HL-60/S4 treated with retinoic acid at 250 ng/mL for 4 days and 3 days (cell line): ENCODE results near the gene MLPH.

Source experiments
- in situ Hi-C: fragments of 300-500 bp; cut with MboI; formaldehyde crosslinking; loops from 2 replicates; pipeline ENCODE4 v1.7.0; 2022; ENCODE audit warnings: low sequenced_read_pairs

The MLPH gene

DNA sequence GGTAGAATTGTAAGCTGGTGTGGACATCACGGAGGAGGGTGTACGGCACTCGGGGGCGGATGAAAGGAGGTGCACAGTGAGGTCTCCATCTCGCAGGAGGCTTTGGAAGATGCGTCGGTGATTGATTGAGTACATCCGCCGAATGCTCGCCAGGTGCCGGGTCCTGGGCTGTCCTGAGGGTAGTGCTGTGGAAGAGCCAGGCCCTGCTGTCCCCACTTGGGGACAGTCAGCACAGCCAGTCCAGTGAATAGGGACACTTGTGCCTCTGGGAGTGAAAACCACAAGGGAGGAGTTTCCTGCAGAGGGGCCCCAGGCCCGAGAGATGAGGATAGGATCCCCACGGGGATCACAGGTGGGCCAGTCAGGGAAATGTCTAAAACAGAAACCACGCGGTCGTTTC lies 28.1 kb downstream of the MLPH start:
- in situ Hi-C loops = no loop called here

DNA sequence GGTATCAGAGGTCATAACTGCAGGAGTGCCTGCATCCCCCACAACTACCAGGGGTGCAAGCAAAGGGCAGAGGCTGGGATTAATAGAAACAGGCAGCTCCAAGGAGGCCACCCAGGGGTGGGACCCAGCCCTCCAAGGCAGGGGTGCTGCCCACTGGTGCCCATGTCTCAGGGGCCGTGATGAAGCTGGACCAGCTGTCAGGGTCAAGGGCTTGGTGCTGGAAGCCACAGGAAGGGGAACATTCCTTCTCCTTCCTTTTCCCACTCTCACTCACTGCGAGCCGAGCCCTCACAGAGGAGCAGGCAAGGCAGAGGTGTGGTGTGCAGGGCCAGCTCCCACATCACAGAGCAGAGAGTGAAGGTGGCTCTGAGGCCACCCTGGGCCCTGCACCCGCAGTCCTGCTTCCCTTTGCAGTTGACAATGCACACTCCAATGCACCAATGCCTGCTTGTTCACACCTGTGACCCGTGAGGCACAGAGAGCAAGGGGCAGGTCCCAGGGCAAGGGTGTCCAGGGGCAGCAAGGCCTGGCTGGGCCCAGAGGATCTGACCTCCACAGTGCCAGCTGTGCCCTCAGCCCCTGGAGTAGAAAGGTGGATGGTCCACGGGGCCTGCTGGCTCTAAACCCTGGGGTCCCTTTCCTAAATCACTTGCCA lies 28.7 kb downstream of the MLPH start:
- in situ Hi-C loops = no loop called here

DNA sequence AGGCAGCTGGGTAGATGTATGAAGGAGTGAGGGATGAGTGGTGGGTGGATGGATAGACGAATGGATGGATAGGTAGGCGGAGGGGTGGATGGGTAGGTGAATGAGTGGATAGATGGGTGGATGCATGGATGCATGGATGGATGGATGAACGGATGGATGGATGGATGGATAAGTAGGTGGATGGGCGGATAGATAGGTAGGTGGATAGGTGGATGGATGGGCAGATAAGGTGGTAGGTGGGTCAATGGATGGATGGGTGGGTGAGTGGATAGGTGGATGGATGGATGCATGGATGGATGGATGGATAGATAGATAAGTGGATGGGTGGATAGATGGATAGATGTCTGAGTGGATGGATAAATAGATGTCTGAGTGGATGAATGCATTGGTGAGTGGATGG lies 30.1 kb downstream of the MLPH start:
- in situ Hi-C loops = no loop called here

DNA sequence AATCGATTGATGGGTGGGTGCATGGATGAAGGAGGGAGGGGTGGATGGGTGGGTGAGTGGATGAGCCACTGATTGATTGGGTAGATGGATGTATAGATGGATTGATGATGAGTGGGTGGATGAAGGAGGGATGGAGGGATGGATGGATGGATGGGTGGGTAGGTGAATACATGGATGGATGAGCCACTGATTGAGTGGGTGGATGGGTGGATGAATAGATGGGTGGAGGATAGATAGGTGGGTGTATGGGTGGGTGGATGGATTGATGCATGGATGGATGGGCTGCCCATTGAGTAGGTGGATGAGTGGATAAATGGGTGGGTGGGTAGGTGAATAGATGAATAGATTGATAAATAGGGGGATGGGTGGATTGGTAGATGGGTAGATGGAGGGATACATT lies 30.9 kb downstream of the MLPH start:
- in situ Hi-C loops = no loop called here

DNA sequence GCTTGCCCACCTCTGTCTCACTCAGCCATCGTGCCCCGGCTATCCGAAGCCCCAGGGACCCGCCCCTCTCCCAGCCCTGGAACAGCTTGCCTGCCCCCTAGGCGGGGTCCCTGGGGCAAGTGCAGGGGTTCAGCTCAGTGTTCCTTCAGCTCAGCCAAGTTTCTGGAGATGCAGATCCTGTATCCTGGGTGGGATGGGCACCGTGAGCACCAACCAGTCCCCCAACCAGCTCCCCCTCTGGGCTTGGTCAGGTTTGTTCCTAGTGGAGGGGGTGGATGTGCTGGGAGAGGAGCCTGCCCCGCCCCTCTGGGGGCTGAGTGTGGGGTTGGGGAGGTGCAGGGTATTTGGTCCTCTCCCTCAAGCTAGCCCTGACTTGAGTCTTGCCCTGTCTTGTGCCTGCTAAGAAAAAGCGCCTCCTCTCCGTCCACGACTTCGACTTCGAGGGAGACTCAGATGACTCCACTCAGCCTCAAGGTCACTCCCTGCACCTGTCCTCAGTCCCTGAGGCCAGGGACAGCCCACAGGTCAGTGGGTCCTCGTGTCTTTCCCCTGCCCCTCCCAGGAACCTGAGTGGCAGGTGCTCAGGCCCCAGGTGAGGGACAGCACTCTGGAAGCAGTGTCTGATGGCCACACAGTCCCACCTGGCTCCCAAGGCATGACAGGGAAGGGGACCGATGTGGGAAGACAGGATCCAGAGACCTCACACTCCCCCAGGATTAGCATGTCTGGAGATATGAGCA lies 32.6 kb downstream of the MLPH start:
- in situ Hi-C loops = no loop called here

DNA sequence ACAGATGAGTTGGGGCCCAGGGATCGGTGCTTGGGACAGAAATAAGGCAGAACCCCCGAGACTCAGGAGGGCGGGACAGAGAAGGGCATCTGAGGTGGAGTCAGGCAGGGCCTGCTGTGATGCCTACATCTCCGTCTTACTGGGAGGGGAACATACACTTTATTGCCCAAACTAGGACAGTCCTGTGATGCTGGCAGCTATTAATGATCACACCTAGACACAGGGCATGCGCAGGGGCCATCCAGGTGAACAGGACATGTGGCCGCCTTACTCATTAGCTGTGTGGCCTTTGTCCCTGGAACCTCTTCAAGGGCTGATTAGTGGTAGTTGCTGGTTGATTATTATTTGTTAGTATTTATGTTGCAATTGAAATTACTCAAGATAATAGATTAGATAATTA lies 33.2 kb downstream of the MLPH start:
- in situ Hi-C loops = no loop called here

DNA sequence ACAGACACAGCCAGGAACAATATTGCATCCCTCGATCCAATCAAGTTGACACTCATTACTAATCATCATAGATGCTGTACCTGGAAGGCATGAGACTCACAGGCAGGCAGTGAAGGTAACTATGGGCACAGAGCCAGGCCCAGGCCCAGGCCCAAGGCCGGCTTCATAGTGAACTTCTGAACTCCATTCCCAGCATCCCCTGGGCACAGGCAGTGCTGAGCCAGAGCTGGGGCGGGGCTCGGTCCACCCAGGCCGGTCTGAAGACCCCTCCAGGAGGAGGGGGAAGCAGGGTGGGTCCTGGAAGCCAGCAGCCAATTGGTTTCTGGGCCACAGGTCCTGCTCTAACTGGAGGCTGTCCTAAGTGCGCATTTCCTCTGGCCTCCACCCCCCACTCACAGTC lies 37.6 kb downstream of the MLPH start:
- in situ Hi-C loops = no loop called here

DNA sequence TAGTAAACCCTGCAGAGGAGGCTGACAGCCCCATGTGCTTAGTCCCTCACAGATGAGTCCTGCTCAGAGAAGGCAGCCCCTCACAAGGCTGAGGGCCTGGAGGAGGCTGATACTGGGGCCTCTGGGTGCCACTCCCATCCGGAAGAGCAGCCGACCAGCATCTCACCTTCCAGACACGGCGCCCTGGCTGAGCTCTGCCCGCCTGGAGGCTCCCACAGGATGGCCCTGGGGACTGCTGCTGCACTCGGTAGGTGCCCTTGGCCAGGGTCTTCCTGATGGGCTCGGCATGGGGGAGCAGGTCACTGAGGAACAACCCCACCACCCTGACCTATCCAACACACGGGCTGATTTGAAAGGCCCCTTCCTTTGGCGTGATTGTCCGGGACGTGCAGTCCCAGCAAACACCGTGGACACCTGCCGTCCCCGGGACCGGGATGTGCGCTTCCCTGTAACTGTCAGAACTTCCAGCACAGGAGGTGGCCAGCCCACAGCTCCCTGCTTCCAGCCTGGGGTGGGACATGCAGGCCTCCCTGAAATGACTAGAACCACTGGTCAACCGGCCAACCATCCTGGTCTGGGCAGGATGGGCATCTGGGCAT lies 38.6 kb downstream of the MLPH start:
- in situ Hi-C loops = no loop called here

DNA sequence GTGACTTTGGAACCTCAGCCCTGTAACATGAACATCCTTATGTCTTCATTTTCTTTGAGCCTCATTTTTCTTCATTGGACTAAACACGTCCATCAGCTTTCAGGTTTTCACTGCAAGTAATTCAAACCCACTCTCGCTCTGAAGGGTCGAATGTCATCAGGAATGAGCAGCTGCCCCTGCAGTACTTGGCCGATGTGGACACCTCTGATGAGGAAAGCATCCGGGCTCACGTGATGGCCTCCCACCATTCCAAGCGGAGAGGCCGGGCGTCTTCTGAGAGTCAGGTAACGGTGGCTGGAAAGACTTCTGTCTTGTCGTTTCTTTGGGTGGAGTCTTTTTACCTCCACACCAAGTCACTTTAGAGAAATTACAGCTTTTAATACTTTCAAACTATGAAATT lies 40.2 kb downstream of the MLPH start:
- in situ Hi-C loops = no loop called here

DNA sequence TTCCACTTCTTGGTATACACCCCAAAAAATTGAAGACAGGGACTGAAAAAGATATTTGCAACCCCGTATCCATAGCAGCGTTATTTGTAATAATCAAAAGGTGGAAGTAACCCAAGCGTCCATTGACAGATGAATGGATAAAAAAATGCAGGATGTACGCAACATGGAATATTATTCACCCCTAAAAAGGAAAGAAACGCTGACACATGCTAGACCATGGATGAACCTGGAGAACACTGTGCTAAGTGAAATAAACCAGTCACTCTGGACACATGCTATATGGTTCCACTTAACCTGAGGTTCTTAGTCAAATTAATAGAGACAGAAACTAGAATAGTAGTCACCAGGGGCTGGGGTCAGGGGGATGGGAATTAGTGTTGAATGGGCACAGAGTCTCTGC lies 40.7 kb downstream of the MLPH start:
- in situ Hi-C loops = no loop called here

DNA sequence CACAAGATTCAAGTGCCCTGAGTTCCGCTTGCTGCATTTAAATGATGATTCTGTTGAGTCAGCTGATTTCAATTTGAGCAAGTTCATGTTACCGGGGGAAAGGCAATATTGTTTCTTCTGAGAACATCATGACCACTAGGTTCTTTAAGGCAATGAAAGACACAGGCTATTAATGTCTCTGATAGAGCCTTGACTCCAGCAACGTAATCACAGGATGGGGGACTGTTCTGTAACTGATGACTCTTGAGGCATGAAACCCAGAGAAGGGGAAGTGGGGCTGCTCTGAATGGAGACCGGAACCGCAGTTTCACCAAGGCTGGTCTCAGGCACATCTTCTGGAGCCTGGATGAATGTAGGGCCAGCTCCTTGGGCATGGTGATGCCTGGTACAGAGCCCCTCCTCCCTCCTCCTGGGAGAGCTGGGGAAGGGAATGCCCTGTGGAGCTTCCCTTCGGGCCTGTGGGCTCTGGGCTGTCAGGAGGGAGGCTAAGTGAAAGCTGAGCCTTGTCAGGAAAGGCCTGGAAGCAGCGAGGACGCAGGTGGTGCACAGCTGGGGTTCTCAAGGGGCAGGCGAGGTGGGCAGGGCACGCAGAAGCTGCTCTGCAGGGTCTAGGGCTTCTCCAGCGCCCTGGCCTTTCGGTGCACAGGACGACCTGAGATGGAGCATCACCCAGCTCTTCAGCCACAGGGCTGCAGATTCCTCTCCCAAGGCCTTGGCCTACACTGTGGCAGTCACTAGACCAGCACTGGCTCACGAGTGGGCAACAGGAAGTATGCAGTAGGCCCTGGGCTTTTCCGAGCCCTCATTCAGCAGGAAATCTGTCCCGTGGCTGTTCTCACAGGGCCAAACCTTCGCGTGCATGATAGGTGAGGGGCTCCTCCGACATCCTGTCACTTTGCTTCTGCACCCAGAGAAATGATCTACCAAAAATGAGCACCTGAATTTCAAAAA lies 42.7 kb downstream of the MLPH start:
- in situ Hi-C loops = no loop called here

DNA sequence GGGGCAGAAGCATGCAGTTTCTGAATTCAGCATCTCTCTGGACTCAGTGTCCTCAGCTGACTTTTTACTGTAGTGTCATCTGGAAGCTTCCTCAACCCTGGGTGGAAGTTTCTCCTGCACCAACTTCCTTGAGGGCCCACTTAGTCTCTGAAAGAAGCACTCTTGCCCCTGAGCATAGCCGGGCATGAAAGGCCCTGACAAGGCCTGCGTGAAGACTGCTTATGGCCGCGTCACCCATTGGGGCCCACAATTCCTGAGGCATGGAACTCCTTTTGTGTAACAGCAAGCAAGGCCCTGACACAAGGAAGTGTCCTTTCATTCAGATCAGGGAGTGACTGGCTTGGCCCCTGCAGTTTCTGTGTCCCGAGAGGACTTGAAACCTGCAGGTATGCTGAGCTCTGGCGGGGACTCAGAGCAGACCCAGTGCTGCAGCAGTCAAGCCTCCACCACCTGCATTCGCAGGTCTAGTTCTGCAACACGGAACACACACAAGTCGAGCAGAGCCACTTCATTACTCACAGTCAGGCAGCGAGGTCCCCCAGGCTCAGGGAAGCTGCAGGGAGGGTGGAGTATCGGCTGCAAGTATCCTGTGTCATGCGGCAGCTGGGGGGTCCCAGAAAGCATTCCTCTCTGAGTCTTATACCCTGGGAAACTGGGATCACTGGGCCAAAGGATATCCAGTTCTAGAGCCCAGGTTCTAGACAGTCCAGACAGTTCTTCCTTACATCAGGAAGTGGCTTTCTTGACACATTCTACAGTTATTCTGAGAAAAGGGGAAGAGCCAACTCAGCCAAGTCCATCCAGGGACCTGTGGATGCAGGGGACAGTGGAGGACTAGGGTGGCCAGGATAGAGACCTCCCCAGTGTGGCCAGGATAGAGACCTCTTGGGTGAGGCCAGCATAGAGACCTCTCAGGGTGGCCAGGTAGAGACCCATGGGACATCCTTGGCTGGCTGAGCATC lies 43.7 kb downstream of the MLPH start:
- in situ Hi-C loops = no loop called here

DNA sequence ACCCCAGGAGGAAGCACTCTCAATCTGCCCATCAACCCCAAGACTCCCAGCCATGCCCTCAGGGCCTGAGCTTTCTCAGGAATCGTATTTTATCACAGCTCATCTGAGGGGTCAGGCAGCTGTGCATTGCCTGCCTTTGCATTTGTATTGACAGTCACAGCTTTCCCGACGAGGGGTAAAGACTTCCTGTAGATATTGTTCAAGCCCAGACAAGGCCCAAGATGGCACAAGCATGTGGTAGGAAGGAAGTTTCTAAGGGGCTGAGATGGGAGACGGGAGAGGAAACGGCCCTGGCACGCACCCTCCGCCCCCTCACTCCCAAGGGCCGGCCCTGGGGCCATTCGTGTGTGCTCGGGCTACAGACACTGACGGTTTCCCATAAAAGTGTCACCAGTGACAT lies 45.1 kb downstream of the MLPH start:
- in situ Hi-C loops = no loop called here

DNA sequence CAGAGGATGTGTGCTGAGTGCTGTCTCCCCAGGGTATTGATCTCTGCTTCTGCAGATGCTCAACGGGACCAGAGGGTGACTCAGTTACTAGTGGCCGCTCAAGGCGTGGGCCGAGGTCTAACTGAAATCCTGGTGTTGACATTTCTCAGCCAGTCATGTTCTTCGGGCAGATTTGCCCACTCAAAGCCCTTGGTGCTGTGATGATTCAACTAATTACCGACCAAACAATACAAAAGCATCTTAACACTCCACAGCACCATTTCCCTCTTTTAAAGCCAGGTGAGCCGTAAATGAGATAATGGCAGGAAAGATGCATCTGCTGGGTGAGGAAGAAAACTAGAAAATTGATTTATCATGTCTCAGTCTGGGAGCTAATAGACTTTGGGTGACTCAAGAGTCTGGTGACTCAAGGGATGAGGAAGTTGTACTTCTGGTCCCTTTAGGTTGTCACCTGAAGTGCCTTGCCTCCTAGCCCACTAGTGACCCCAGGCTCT lies 46.7 kb downstream of the MLPH start:
- in situ Hi-C loops = no loop called here

DNA sequence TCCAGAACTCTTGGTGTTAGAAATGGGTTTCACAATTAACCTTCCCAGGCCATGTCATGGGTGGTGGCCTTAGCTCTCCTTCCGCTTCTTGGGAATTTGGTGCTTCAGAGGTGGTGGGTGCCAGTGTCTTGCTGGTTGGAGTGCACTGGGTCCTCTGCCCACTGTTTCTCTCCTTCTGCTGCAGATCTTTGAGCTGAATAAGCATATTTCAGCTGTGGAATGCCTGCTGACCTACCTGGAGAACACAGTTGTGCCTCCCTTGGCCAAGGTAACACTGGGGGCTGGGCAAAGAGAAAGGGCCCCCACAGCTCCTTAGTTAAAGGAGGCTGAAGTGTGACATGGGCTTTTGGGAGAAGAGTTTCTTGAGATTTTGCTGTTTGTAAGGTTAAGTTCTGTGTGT lies 47.3 kb downstream of the MLPH start:
- in situ Hi-C loops = no loop called here

DNA sequence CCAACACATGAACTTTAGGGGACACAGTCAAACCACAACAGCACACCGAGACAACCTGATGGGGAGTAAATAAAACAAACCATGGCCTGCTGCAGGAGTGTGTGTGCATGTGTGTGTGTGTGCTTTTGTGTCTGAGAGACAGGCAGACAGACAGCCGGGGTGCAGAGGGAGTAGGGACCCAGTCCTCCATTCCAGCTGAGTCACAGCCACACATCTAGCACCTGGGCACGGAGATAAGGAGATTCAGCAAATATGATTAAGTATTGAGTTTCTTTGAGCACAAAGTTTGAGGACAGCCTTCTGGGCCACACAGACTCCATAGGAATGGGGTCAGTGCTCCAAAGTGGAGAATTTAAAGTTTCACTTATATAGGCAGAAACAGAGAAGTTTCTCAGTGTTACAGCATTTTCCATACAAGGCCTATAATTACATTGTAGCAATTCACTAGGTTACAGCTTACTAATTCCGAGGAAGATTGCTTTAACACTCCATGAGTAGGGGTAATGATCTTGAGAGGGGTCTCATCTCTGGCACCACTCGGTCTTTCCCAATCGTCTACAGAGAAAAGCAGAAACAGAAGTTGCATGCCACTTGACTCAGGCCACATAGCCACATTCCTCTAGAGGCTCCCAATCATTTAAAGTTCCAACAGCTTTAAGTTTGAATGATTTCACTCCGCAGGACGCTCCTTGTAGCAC lies 48.5 kb downstream of the MLPH start:
- in situ Hi-C loops = no loop called here

DNA sequence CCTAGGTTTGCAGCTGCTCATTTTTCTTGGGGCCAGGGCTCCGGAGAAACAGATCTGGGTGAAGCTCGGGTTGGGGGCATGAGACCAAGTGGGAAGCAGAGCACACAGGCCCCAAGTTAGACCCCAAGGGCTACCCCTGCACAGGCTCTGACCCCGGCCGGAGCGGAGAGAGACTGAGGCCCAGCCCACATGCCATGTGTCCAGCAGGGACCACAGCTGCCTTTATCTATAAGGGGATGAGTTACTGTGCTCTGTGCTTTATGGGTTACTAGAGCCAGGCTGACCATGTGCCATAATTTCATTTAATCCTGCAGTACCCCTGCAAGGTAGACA lies 49.0 kb downstream of the MLPH start:
- in situ Hi-C loops = no loop called here

DNA sequence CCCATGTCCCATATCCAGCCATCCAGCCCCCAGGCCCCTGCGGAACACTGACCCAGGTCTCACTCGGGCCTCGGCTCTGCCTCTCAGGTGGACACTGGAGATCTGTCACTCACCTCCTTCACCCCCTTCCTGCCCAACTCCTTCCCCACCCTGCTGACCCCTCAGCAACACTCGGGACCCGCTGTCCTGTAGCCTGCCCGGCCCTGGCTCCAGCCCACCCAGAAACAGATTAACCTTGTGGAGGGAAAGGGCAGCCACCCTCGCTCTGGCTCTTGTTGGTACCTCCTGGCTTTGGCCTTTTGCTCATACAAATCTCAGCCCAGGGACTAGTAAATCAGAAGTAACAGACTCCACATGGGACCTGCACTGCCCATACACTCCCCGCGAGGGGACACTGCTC lies 49.6 kb downstream of the MLPH start:
- in situ Hi-C loops = no loop called here

DNA sequence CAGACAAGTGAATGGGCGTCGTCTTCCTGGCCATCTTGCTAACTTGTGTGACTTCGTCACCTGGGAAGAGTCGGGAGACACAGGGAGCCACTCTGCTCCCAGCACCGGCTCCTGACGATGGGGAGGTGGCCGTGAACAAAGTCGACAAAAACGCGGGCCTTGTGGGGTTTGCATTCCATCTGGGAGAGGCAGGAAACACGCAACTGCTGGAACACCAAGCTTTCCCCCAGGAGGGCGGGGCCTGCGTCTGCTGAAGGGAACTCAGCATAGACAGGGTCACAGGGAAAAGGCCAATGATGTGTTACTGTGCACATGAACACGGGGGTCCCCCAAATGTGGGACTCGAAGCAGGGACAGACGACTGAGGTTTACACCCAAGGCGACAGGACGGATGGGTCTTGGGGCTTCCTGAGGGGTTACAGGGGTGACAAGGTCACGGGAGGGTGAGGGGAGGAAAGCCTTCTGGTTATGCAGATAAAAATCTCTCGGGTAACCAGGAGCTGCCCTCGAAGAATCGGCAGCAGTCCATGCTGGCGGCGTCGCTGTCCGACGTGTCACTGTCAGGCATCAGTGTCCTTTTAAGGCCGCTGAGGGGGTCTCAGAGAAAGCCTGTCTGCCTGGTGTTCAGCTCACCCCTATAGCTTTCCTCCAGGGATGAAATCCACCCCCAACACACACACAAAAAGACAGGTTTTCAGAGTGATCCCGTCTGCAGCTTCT lies 51.1 kb downstream of the MLPH start:
- in situ Hi-C loops = no loop called here
